H1 (cell line): ENCODE results near the gene ANAPC7. TPM values are rescaled to one million over a fixed set of nuclear protein-coding genes. Genes with fewer than 3 reads are reported as not detected.

Experiments
- SUZ12 ChIP-seq: fragments of 200-600 bp; sonication (generic); IDR thresholded peaks from 2 replicates; pipeline ENCODE4 v1.6.1; 2012; ENCODE audit warnings: mild to moderate bottlenecking, inconsistent platforms, low read length, moderate library complexity, mixed read lengths
- polyA plus RNA-seq, 7 experiments: library from polyadenylated mRNA; depleted of rRNA in 3 of 7; stranded (reverse) in 5 of 7; unstranded in 2 of 7; fragments of >200 nt in 5 of 7; fragments of 200-250 nt in 2 of 7; gene quantifications; 1 replicate in 5 of 7; 2 replicates in 1 of 7; 4 replicates in 1 of 7; pipeline versions ENCODE4 v1.2.1 to v1.2.3, GENCODE V29; 2011 to 2013; ENCODE audit warnings: missing spikeins in 2 of 7, mixed read lengths in 2 of 7
- total RNA-seq: library from RNA; stranded (reverse); fragmentation: NEBNext Ultra II Directional; extraction: Animal tissue kit (Norgen Biotek cat#: 25700); gene quantifications from 2 replicates; pipeline ENCODE4 v1.2.1, GENCODE V29; 2021

Gene ANAPC7
- total and polyA plus RNA-seq, 2 of the 8 experiments (the other 6 are each of a cell fraction or from before 2014, with no cell fraction given), result 72.8 to 105 TPM

DNA sequence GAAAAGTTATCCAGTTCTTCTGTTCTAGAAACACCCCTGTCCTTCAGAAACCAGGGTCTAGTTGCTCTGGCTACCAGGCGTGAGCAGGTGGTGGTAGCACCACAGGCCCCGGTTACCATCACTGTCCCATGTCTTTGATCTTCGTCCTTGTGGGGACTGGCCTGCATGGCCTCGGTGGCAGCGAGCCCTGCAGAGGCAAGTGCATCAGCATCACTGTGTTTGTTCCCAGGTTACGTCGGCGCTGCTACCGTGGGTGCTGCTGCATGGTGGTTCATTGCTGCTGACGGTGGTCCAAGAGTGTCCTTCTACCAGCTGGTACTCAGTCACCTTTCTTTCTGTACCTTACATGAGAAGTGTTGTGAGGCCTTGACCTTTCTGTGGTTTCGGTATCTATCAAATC is 58.9 kb downstream of the ANAPC7 start (continued):
- no peak for TF ChIP-seq SUZ12
